Measurements from ENCODE around the gene SPR.

SPR gene

DNA sequence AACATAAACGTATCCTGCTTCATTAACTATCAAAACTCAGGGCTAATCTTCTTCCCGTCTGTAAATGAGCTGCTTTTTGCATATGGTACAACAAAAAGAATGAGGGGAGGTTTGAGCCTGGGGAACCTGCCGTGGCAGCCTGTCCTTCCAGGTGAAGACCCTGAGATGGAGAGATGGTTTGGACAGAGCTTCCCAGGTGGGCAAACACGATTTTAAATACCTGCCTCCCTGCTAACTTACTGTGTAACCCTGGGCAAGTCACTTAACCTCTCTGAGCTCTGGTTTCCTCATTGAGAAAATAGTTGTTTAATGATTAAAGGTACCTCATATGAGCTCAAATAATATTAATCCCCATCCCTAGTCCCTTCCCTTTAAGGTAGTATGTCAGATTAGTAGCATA lies 39.2 kb downstream of the SPR start:
- TF ChIP-seq, protein P1, sequence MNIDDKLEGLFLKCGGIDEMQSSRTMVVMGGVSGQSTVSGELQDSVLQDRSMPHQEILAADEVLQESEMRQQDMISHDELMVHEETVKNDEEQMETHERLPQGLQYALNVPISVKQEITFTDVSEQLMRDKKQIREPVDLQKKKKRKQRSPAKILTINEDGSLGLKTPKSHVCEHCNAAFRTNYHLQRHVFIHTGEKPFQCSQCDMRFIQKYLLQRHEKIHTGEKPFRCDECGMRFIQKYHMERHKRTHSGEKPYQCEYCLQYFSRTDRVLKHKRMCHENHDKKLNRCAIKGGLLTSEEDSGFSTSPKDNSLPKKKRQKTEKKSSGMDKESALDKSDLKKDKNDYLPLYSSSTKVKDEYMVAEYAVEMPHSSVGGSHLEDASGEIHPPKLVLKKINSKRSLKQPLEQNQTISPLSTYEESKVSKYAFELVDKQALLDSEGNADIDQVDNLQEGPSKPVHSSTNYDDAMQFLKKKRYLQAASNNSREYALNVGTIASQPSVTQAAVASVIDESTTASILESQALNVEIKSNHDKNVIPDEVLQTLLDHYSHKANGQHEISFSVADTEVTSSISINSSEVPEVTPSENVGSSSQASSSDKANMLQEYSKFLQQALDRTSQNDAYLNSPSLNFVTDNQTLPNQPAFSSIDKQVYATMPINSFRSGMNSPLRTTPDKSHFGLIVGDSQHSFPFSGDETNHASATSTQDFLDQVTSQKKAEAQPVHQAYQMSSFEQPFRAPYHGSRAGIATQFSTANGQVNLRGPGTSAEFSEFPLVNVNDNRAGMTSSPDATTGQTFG (tag by site-specific recombination; IDR thresholded peaks at IDR 0.05; ENCODE audit: borderline replicate concordance), result no peak
- TF ChIP-seq PRDM4 (tag by site-specific recombination; IDR thresholded peaks at IDR 0.05) (no peak), ZBTB20 (tag by site-specific recombination; IDR thresholded peaks at IDR 0.05) (no peak), ZNF785 (tag by site-specific recombination; IDR thresholded peaks at IDR 0.05) (no peak), ZNF324 (tag by site-specific recombination; IDR thresholded peaks at IDR 0.05) (no peak)
- POLR2A ChIA-PET, result no interaction called here
- Histone ChIP-seq H3K36me3 (ENCODE audit: control insufficient read depth in 2 of 2, insufficient read depth in 1 of 2, low read length in 2 of 2) (no peaks in the 10 kb centered on the region), H3K27ac (ENCODE audit: extremely low read depth, low read depth, low read length) (no peak overlapping the region), H3K4me1 (ENCODE audit: control insufficient read depth, insufficient read depth, low read length) (no peaks in the 10 kb centered on the region), H3K9me3 (ENCODE audit: control insufficient read depth, insufficient read depth, low read depth, low read length) (no peaks in the 10 kb centered on the region), H3K4me3 (ENCODE audit: low read depth, low read length) (no peak overlapping the region)
- CTCF ChIA-PET, result interaction anchor here (0.6 to 3.8 kb wide), 7 partner anchors 9 to 265 kb away, joined by 3 to 17 read pairs (median 5); partner anchors contain the start of gene SPR

DNA sequence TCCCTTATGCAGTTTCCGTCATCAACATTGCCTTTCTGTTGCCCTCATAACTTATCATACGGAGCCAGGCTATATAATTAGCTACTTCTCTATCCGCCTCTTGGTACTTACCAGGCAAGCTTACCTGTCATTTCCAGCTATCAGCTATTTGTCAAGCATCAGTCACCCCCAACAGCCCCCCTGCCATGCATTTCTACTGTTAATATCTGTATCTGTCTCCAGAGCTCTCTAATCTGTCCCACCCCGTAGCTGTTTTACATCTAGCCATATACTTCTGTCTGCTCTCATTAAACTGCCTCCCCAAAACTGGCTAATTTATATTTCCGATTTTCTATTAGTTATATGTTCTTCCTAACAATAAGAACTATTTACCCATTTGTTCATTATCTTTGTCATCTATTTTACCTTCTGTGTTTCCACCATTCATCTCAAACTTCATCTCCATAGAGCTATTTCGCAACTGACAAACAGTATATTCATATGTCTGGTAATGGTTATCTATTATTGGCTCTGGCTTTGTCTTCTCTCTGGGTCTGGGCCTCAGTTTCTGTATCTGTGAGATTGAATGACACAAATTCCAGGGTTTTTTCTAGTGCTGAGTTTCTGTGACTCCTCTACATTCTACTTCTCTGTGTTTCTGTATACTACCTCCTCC lies 39.7 kb downstream of the SPR start:
- no peaks in the 10 kb centered on the region for H3K36me3 ChIP-seq (ENCODE audit: control insufficient read depth in 2 of 2, insufficient read depth in 1 of 2, low read length in 2 of 2)
- TF ChIP-seq ZNF223 (tag by site-specific recombination; IDR thresholded peaks at IDR 0.05), result no peak
- no peak for TF ChIP-seq ZNF626 (tag by site-specific recombination; IDR thresholded peaks at IDR 0.05)
- TF ChIP-seq, protein P2, sequence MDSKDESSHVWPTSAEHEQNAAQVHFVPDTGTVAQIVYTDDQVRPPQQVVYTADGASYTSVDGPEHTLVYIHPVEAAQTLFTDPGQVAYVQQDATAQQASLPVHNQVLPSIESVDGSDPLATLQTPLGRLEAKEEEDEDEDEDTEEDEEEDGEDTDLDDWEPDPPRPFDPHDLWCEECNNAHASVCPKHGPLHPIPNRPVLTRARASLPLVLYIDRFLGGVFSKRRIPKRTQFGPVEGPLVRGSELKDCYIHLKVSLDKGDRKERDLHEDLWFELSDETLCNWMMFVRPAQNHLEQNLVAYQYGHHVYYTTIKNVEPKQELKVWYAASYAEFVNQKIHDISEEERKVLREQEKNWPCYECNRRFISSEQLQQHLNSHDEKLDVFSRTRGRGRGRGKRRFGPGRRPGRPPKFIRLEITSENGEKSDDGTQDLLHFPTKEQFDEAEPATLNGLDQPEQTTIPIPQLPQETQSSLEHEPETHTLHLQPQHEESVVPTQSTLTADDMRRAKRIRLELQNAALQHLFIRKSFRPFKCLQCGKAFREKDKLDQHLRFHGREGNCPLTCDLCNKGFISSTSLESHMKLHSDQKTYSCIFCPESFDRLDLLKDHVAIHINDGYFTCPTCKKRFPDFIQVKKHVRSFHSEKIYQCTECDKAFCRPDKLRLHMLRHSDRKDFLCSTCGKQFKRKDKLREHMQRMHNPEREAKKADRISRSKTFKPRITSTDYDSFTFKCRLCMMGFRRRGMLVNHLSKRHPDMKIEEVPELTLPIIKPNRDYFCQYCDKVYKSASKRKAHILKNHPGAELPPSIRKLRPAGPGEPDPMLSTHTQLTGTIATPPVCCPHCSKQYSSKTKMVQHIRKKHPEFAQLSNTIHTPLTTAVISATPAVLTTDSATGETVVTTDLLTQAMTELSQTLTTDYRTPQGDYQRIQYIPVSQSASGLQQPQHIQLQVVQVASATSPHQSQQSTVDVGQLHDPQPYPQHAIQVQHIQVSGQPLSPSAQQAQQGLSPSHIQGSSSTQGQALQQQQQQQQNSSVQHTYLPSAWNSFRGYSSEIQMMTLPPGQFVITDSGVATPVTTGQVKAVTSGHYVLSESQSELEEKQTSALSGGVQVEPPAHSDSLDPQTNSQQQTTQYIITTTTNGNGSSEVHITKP (tag by site-specific recombination; IDR thresholded peaks at IDR 0.05), result no peak
- TF ChIP-seq ZNF292 (tag by site-specific recombination; IDR thresholded peaks at IDR 0.05; ENCODE audit: borderline replicate concordance, low read depth), result no peak
- no peak for TF ChIP-seq ZNF555 (tag by site-specific recombination; conservative IDR thresholded peaks at IDR 0.05)
- TF ChIP-seq, protein P3, sequence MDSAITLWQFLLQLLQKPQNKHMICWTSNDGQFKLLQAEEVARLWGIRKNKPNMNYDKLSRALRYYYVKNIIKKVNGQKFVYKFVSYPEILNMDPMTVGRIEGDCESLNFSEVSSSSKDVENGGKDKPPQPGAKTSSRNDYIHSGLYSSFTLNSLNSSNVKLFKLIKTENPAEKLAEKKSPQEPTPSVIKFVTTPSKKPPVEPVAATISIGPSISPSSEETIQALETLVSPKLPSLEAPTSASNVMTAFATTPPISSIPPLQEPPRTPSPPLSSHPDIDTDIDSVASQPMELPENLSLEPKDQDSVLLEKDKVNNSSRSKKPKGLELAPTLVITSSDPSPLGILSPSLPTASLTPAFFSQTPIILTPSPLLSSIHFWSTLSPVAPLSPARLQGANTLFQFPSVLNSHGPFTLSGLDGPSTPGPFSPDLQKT (IDR thresholded peaks at IDR 0.05; ENCODE audit: borderline replicate concordance, low read depth, low read length), result no peak
- no peak for TF ChIP-seq BCL11B (tag by site-specific recombination; IDR thresholded peaks at IDR 0.05; ENCODE audit: low read depth)
- TF ChIP-seq HOXC10 (CRISPR knock-in tag; IDR thresholded peaks at IDR 0.05), result no peak
- no peak for TF ChIP-seq ZNF311 (tag by site-specific recombination; IDR thresholded peaks at IDR 0.05; ENCODE audit: borderline replicate concordance)
- TF ChIP-seq GFI1B (tag by site-specific recombination; IDR thresholded peaks at IDR 0.05), result no peak
- TF ChIP-seq OVOL3 (tag by site-specific recombination; IDR thresholded peaks at IDR 0.05), result no peak
- CTCF ChIA-PET, result interaction anchor here (0.6 to 3.8 kb wide), 7 partner anchors 9 to 49 kb away, joined by 3 to 17 read pairs (median 5); partner anchors contain the start of gene SPR
- H3K27ac ChIP-seq (ENCODE audit: extremely low read depth, low read depth, low read length), result no peak overlapping the region
- H3K9me3 ChIP-seq (ENCODE audit: control insufficient read depth, insufficient read depth, low read depth, low read length), result no peaks in the 10 kb centered on the region
- no peak overlapping the region for H3K4me3 ChIP-seq (ENCODE audit: low read depth, low read length)
- POLR2A ChIA-PET, result no interaction called here
- no peaks in the 10 kb centered on the region for H3K4me1 ChIP-seq (ENCODE audit: control insufficient read depth, insufficient read depth, low read length)

All from HEK293 (cell line).